Astrocyte (in vitro differentiated cells and primary cell): ENCODE data around the gene COPS9. TPM values are rescaled to one million over a fixed set of nuclear protein-coding genes. Genes with fewer than 3 reads are reported as not detected.
A peak's percentile ranks its signal among the peaks of the same experiment; 100 is the strongest.

Experiments used
- DNase-seq: peaks from one replicate; pipeline ENCODE4 v3.0.0-alpha.2; 2010; ENCODE audit warnings: low read depth
- FAIRE-seq: peaks from 2 replicates; lab custom pipeline; 2011; peaks lifted over from hg19 to GRCh38; lab: Jason Lieb, UNC
- H2AFZ ChIP-seq: 2 replicates; pipeline ENCODE4 v1.6.0; 2012; ENCODE audit warnings: low read depth, low read length, inconsistent platforms
- H3K27ac ChIP-seq: 2 replicates; pipeline ENCODE4 v1.5.1; 2011; ENCODE audit warnings: low read depth, low read length, inconsistent platforms
- H3K27me3 ChIP-seq: 2 replicates; pipeline ENCODE4 v1.6.0; 2011; ENCODE audit warnings: low read length, inconsistent platforms; ENCODE audit not compliant: insufficient read depth
- H3K36me3 ChIP-seq: 2 replicates; pipeline ENCODE4 v1.5.1; 2011; ENCODE audit warnings: low read length, inconsistent platforms; ENCODE audit not compliant: insufficient read depth
- H3K4me1 ChIP-seq: 2 replicates; pipeline ENCODE4 v1.5.1; 2011; ENCODE audit warnings: low read length, inconsistent platforms; ENCODE audit not compliant: insufficient read depth
- H3K4me2 ChIP-seq: 2 replicates; pipeline ENCODE4 v1.6.0; 2012; ENCODE audit warnings: low read length, inconsistent platforms
- H3K4me3 ChIP-seq: 2 replicates; pipeline ENCODE4 v1.5.1; 2011; ENCODE audit warnings: low read depth, mild to moderate bottlenecking, low read length, inconsistent platforms; ENCODE audit not compliant: insufficient read depth
- H3K79me2 ChIP-seq: 2 replicates; pipeline ENCODE4 v1.6.0; 2012; ENCODE audit warnings: mild to moderate bottlenecking, low read length, inconsistent platforms; ENCODE audit not compliant: insufficient read depth
- H3K9ac ChIP-seq: 2 replicates; pipeline ENCODE4 v1.6.0; 2012; ENCODE audit warnings: mild to moderate bottlenecking, low read length, inconsistent platforms
- H3K9me3 ChIP-seq: 2 replicates; pipeline ENCODE4 v1.5.1; 2012; ENCODE audit warnings: low read depth, mild to moderate bottlenecking, low read length, inconsistent platforms; ENCODE audit not compliant: insufficient read depth
- H4K20me1 ChIP-seq: 2 replicates; pipeline ENCODE4 v1.6.0; 2012; ENCODE audit warnings: low read length, inconsistent platforms; ENCODE audit not compliant: insufficient read depth
- H3K27ac Mint-ChIP-seq: one replicate; pipeline ENCODE4 v1.8.0; 2021; ENCODE audit warnings: mild to moderate bottlenecking, mixed read lengths; ENCODE audit not compliant: unreplicated experiment
- H3K27me3 Mint-ChIP-seq: one replicate; pipeline ENCODE4 v1.8.0; 2021; ENCODE audit warnings: low read depth, mixed read lengths; ENCODE audit not compliant: unreplicated experiment
- H3K36me3 Mint-ChIP-seq: one replicate; pipeline ENCODE4 v1.8.0; 2021; ENCODE audit warnings: low read depth, mixed read lengths; ENCODE audit not compliant: unreplicated experiment
- H3K4me1 Mint-ChIP-seq: one replicate; pipeline ENCODE4 v1.8.0; 2021; ENCODE audit warnings: low read depth, mixed read lengths; ENCODE audit not compliant: unreplicated experiment
- H3K4me3 Mint-ChIP-seq: one replicate; pipeline ENCODE4 v1.8.0; 2021; ENCODE audit warnings: mild to moderate bottlenecking, moderate library complexity, mixed read lengths; ENCODE audit not compliant: unreplicated experiment
- H3K9me3 Mint-ChIP-seq: one replicate; pipeline ENCODE4 v1.8.0; 2021; ENCODE audit warnings: mild to moderate bottlenecking, mixed read lengths; ENCODE audit not compliant: unreplicated experiment
- CTCF ChIP-seq: IDR thresholded peaks from 2 replicates; pipeline ENCODE4 v1.5.1; 2011; ENCODE audit warnings: low read depth, mild to moderate bottlenecking, inconsistent platforms, low read length, moderate library complexity; ENCODE audit not compliant: insufficient read depth
- EZH2 ChIP-seq: IDR thresholded peaks from 2 replicates; pipeline ENCODE4 v1.6.1; 2012; ENCODE audit warnings: mild to moderate bottlenecking, low read length, inconsistent platforms; ENCODE audit not compliant: insufficient read depth
- total RNA-seq: library from RNA; stranded (reverse); gene quantifications from 2 replicates; pipeline ENCODE4 v1.2.1, GENCODE V29; 2021

Gene COPS9
- total RNA-seq, 1 donor from 2014 or later, result 192 TPM

GRCh38 chr2:240128608-240129145 lies 7.4 kb downstream of the COPS9 start:
- no peak for FAIRE-seq
- no peaks in the 10 kb centered on the region for H3K4me1 ChIP-seq

GRCh38 chr2:240127911-240128607 lies 8.0 kb downstream of the COPS9 start:
- H4K20me1 ChIP-seq, result peaks cover 12% of the 10 kb centered on the region

More at GRCh38 chr2:240128608-240129145, 7.4 kb downstream of the COPS9 start:
- no peak overlapping the region for H3K4me3 Mint-ChIP-seq
- Histone ChIP-seq H3K9me3 (no peaks in the 10 kb centered on the region), H2AFZ (no peak overlapping the region), H3K27me3 (no peaks in the 10 kb centered on the region), H4K20me1 (peaks cover 18% of the 10 kb centered on the region), H3K79me2 (peaks cover 13% of the 10 kb centered on the region), H3K4me3 (no peak overlapping the region), H3K27ac (no peak overlapping the region), H3K36me3 (peaks cover 37% of the 10 kb centered on the region), H3K9ac (no peak overlapping the region), H3K4me2 (no peak overlapping the region)
- H3K27me3 Mint-ChIP-seq, result no peaks in the 10 kb centered on the region
- no peaks in the 10 kb centered on the region for H3K9me3 Mint-ChIP-seq
- no peak for DNase-seq
- H3K27ac Mint-ChIP-seq, result no peak overlapping the region
- no peaks in the 10 kb centered on the region for H3K4me1 Mint-ChIP-seq
- peaks cover 23% of the 10 kb centered on the region for H3K36me3 Mint-ChIP-seq
- no peak for TF ChIP-seq EZH2
- TF ChIP-seq CTCF, result no peak

More at GRCh38 chr2:240127911-240128607, 8.0 kb downstream of the COPS9 start:
- H3K9me3 ChIP-seq, result no peaks in the 10 kb centered on the region
- H3K4me1 ChIP-seq, result no peaks in the 10 kb centered on the region
- no peaks in the 10 kb centered on the region for H3K9me3 Mint-ChIP-seq
- no peak overlapping the region for H3K4me3 ChIP-seq
- H3K4me1 Mint-ChIP-seq, result no peaks in the 10 kb centered on the region
- H3K27ac Mint-ChIP-seq, result peak overlapping the region; percentile 7
- FAIRE-seq (no peak), DNase-seq (no peak)
- H3K79me2 ChIP-seq, result peaks cover 8% of the 10 kb centered on the region
- TF ChIP-seq CTCF, result no peak
- no peak for TF ChIP-seq EZH2
- H3K36me3 ChIP-seq, result peaks cover 37% of the 10 kb centered on the region
- no peaks in the 10 kb centered on the region for H3K27me3 Mint-ChIP-seq
- H3K4me2 ChIP-seq, result no peak overlapping the region
- H3K27ac ChIP-seq, result no peak overlapping the region
- no peak overlapping the region for H3K9ac ChIP-seq
- H3K27me3 ChIP-seq, result no peaks in the 10 kb centered on the region
- H3K4me3 Mint-ChIP-seq, result no peak overlapping the region
- H2AFZ ChIP-seq, result no peak overlapping the region
- H3K36me3 Mint-ChIP-seq, result peaks cover 23% of the 10 kb centered on the region
